NCI-H446 (cell line): ENCODE results near the gene SAMD3.
"Not testable (repeated sequence)": the region's sequence is repeated elsewhere in the genome, so short reads cannot be mapped to it uniquely, and the experiment has no call there.

Experiments used
- DNase-seq, 2 experiments: peaks; one replicate each; lab custom pipeline; 2025; lab: John Stamatoyannopoulos, UW

Gene SAMD3

DNA sequence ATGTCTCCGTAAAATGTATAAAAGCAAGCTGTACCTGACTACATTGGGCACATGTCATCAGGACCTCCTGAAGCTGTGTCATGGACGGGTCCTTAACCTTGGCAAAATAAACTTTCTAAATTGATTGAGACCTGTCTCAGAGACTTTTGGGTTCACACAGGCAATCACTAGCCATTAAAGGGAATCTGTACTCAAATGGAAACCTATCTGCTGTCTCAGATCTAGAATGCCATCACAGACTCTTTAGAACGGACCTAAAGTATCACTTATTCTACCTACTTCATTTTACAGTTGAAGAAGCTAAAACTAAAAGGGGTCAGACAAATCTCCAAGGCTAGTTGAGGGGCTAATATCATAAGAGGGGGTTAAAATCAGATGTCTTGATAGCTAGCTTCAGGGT lies 11.1 kb downstream of the SAMD3 start:
- no peak for DNase-seq

DNA sequence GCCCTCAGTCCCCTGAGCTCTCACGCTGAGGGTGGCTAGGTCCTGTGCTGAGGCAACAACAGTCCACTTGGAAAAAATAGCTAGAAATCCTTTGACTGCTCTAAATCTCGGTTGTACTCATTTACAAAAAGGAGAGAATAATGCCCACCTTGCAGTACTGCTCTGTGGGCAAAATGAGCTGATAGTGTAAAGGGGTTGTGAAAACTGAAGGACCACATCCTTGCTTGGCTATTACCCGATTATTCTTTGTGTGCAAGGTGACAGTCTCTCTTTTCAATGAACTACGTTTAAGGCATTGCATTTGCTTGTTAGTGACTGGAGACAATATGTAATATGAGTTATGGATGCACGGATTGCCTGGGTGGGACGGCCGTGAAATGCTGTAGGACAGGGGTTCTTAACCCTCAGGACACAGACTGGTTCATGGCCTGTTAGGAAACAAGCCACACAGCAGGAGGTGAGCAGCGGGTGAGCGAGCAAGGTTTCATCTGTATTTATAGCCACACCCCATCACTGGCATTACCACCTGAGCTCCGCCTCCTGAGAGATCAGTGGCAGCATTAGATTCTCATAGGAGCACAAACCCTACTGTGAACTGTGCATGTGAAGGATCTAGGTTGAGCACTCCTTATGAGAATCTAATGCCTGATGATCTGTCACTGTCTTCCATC lies 14.6 kb downstream of the SAMD3 start:
- DNase-seq, result no peak

- no peak for DNase-seq
These were observed 16.3 kb downstream of the SAMD3 start for GRCh38 chr6:130206479-130206878.

DNA sequence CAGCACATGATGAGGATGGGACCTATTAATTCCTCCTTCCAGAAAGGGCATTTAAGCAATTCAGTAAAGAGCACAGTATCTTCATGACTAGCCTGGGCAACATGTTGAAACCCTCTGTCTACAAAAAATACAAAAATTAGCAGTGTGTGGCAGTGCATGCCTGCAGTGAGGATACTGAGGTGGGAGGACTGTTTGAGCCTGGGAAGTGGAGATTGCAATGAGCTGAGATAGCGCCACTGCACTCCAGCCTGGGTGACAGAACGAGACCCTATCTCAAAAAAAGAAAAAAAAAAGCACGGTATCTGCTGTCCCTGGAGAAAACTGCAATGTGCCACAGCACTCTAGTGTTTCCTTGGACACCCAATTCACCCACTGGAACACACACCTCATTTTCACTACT lies 18.4 kb downstream of the SAMD3 start:
- DNase-seq, result no peak

DNA sequence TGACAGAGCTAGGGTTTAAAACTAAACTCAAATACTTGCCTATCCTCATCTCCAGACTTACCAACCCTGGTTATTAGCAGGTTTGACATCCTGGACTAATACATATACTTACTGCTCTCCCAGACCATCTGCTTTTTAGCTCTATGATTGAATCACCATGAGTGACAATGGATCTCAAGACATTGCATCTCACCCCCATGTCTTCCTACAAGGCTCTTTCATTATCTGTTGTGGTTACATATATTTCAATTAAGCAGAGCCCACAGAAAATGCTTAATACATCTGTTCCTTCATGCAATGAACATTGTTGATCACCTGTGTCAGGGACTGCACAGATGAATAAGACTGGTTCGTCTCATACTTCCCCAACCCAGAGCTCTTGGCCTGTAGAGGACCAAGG lies 19.4 kb downstream of the SAMD3 start:
- DNase-seq, result no peak

- DNase-seq, result no peak
These were observed 20.0 kb downstream of the SAMD3 start for GRCh38 chr6:130202782-130203181.

- no peak for DNase-seq
These were observed 22.7 kb downstream of the SAMD3 start for GRCh38 chr6:130200020-130200419.

GRCh38 chr6:130198483-130199035 lies 24.2 kb downstream of the SAMD3 start:
- DNase-seq, result no peak

- DNase-seq, result not testable (repeated sequence)
These were observed 24.8 kb downstream of the SAMD3 start for GRCh38 chr6:130197816-130198482.

DNA sequence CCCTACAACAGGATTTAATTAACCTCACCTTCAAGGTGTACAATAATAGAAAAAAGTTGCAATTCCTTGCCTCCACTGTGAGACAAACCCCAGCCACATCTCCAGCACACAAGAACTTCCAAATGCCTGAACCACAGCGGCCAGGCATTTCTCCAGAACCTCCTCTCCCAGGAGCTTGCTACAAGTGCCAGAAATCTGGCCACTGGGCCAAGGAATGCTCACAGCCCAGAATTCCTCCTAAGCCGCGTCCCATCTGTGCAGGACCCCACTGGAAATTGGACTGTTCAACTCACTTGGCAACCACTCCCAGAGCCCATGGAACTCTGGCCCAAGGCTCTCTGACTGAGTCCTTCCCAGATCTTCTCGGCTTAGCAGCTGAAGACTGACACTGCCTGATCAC lies 28.3 kb downstream of the SAMD3 start:
- DNase-seq, result not testable (repeated sequence)

DNA sequence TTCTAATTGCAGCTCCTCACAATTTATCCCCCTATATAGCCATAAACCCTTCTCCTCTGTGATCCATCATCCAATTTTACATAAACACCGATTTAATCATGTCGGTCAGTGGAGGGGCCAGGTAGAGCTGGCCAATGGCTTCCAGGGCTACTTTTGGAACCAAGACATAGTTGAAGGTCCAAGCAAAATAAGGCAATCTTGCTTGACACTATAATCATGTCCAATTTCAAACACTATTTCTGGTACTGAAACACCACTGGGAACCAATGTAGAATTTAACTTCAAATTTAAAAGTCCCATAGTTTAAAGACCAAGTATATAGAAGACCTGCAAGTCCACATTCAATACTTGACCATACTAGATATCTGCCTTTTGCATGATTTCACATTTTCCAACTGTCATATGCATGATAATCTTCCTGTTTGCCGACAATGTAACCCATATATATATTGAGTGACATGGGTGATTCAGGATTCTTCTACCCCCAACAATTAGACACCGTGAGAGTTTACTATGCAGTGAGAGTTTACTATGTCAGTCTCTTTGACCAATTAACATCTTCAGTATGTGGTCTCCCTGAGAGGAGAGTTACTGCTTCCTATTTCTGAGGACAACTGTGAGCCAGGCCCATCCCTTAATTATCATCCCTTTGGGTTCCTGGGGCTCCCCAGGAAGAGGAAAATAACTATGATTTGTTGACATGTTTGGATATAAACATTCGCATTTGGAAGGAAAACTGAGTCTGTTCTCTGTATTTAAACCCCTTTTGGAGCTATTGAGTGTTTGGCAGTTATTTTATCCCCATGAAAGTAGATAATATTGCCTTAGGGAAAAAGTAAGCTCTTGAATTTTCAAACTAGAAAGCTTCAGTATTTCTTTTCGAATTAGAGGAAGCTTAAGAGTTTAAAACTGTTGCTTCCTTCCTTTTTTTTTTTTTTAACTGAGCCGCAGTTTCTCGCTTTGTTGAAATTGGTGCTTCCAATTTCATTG lies 31.8 kb downstream of the SAMD3 start:
- no peak for DNase-seq

DNA sequence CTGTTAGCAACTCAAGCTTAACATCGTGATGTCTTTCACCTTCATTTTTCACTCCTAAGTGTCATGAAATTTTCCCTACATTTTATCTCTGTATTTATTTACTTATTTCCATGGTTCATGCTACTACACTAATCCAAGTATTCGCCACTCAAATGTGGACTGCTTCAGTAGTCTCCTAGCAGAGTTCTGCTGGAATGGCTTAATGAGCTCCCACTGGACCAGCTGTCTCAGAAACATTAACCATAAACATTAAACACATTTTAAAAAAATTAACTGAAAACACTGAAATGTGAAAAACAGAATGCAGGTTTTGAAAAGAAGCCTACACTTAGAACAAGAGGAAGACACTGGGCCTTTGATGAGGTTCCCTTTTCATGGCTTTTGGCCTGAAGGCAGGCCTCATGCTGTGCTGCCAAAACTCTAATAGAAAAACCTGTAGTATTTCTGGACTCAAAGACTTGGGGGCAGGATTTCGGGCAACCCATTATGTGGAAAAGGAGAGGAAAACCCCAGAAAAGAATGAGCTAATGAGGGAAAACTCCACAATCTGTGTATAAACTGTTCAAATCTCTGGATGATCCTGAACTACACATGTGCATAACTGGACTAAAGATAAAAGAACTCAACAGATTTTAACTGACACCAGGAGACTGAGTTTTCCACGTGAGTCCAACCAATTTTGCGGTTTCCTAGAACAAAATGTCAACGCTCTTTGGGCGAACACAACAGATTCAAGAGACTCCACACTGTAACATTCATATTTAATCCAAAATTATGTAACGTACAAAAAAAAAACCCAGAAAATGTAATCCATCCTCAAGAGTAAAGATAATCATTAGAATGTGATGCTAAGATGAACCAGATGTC lies 33.0 kb downstream of the SAMD3 start:
- DNase-seq, result no peak

DNA sequence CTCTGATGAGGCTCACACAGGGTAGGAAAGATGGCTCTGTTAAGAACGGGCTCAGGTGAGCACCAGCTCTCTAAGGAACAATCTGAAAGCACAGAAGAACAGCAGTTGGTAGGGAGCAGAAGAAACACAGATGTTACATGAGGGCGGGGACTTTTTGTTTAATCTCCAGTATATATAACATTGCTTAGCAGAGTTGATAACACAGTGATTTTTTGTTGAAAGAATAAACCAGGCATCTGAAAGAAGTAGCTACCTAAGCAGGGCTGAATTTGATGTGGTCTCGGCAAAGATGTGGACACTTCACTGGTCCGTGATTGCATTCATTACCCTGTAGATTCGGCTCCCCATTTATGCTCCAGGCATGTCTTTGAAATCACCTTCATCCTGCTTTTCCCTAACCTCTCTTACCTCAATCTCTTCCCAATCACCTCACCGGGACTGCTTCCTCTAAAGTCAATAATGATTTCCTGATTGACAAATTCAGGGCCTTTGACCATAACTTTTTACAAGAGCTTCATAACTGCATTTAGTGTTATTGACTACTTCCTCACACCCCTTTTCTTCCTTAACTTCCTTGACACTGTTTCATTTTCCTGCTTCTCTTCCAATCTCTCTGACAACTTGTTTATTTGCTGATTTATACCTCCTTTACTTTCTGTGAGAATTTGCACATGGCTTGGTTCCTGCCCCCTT lies 34.4 kb downstream of the SAMD3 start:
- no peak for DNase-seq

- DNase-seq, result no peak
These were observed 35.2 kb downstream of the SAMD3 start for GRCh38 chr6:130187335-130188206.

DNA sequence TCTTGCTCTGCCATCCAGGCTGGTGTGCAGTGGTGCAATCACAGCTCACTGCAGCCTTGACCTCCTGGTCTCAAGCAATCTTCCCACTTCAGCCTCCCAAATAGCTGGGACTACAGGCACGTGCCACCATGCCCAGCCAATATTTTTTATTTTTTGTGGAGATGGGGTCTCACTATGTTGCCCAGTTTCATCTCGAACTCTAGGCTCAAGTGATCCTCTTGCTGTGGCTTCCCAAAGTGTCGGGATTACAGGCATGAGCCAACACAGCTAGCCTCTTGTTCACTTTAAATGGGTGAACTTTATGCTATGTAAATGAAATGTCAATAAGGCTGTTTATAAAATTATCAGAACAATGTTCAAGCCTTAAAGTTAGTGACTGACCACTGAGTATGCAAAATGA lies 37.1 kb downstream of the SAMD3 start:
- DNase-seq, result no peak

DNA sequence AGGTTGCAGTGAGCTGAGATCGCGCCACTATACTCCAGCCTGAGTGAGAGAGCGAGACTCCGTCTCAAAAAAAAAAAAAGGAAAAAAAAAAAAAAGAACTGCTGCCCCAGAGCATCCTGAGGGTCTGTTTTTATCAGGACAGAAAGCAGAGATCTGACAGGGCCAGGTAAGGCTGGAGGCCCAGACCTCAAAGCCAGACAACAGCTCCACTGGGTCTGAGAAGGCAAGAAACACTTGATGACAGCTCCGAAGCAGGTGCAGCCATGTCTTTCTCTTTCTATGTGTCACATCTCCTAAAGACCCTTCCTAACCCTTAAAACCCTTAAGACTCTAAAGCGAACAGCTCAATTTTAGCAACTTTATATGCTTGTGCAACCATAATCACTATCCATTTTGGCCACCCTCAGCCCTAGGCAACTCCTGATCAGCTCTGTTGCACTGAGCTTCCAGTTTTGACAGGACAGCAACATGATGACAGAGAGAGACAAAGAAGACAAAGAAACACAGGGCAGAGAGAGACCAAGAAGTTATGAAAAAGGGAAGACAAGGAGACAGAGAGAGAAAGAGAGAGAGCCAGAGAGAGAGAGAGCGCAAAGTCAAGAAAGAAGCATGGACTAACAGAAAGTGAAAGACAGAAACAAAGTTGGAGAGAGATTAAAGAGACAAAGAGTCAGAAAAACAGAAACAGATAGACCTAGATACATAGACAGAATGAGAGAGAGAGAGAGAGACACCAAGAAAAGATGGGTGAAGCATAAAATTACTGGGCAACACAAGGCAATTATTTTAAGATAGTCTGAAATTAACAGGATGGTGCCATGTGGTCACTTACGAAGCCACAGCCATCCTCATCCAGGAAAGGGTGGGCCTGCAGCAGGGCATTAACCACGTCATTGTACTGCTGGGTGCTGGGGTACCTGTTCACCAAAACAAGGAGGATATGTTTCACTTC lies 39.2 kb downstream of the SAMD3 start:
- DNase-seq, result no peak

DNA sequence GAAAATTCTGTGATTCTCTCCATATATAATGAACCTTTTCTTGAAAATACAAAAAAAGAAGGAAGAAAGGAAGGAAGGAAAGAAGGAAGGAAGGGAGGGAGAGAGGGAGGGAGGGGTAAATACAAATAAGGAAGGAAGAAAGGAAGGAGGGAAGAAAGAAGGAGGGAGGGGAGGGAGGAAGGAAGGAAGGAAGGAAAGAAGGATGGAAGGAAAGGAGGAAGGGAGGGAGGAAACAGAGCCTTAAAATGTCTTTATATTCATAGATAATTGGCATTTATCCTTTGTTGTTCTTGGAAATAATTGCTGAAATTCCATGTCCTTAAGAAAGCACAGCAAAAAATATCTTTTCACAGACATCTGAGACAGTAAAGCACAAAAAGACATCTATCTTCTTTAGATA lies 40.3 kb downstream of the SAMD3 start:
- DNase-seq, result no peak

DNA sequence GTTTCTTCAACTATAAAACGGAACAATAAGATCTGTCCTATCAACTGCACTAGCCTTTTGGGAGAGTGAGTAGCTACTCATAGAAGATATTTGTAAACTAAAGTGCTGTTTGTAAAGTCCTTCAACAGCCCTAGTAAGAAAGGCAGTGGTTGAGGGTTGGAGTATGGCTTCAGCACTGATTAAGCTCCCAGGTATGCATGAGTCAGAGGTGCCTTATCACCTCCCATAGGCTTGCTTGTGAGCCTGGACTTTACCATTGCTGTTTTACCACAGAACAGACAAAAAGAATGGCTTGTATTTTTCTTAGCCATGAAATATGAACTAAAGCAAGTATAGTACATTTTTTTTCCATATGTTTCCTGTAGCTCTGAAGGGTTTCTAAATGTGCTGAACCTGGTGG lies 44.1 kb downstream of the SAMD3 start:
- no peak for DNase-seq

GRCh38 chr6:130176378-130176777 lies 46.4 kb downstream of the SAMD3 start:
- no peak for DNase-seq
